ENCODE data around the gene SLC22A3. TPM values are rescaled to one million over a fixed set of nuclear protein-coding genes. Genes with fewer than 3 reads are reported as not detected.

The SLC22A3 gene
- total and polyA plus RNA-seq, 2 of the 13 experiments (the other 11 are each of a cell fraction or from before 2014, with no cell fraction given) = 12.0 to 31.5 TPM

- TF ChIP-seq CREB3 (CRISPR knock-in tag; IDR thresholded peaks at IDR 0.05) (no peak), LCORL (IDR thresholded peaks at IDR 0.05) (no peak), LCORL (CRISPR knock-in tag; IDR thresholded peaks at IDR 0.05) (no peak), CBFB (CRISPR knock-in tag; IDR thresholded peaks at IDR 0.05) (no peak), POGK (CRISPR knock-in tag; conservative IDR thresholded peaks at IDR 0.05) (no peak), FOXC1 (CRISPR knock-in tag; IDR thresholded peaks at IDR 0.05; ENCODE audit: borderline replicate concordance) (no peak), NFE2L2 (IDR thresholded peaks at IDR 0.05; ENCODE audit: low read length) (peak; percentile 77), ARID3A (IDR thresholded peaks at IDR 0.05; ENCODE audit: low read depth, low read length) (peak; percentile 87), GATAD2A (CRISPR knock-in tag; IDR thresholded peaks at IDR 0.05) (peak; percentile 58), CREM (IDR thresholded peaks at IDR 0.05) (0 out of 2 replicates have a peak, but pooled peaks have one; percentile 31), CREM (CRISPR knock-in tag; IDR thresholded peaks at IDR 0.05) (no peak), MIER3 (CRISPR knock-in tag; IDR thresholded peaks at IDR 0.05; ENCODE audit: borderline replicate concordance) (0 out of 2 replicates have a peak, but pooled peaks have one; percentile 20)
- TF ChIP-seq, protein P1, sequence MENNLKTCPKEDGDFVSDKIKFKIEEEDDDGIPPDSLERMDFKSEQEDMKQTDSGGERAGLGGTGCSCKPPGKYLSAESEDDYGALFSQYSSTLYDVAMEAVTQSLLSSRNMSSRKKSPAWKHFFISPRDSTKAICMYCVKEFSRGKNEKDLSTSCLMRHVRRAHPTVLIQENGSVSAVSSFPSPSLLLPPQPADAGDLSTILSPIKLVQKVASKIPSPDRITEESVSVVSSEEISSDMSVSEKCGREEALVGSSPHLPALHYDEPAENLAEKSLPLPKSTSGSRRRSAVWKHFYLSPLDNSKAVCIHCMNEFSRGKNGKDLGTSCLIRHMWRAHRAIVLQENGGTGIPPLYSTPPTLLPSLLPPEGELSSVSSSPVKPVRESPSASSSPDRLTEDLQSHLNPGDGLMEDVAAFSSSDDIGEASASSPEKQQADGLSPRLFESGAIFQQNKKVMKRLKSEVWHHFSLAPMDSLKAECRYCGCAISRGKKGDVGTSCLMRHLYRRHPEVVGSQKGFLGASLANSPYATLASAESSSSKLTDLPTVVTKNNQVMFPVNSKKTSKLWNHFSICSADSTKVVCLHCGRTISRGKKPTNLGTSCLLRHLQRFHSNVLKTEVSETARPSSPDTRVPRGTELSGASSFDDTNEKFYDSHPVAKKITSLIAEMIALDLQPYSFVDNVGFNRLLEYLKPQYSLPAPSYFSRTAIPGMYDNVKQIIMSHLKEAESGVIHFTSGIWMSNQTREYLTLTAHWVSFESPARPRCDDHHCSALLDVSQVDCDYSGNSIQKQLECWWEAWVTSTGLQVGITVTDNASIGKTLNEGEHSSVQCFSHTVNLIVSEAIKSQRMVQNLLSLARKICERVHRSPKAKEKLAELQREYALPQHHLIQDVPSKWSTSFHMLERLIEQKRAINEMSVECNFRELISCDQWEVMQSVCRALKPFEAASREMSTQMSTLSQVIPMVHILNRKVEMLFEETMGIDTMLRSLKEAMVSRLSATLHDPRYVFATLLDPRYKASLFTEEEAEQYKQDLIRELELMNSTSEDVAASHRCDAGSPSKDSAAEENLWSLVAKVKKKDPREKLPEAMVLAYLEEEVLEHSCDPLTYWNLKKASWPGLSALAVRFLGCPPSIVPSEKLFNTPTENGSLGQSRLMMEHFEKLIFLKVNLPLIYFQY (CRISPR knock-in tag; IDR thresholded peaks at IDR 0.05; ENCODE audit: borderline replicate concordance) = no peak
- TF ChIP-seq, protein P2, sequence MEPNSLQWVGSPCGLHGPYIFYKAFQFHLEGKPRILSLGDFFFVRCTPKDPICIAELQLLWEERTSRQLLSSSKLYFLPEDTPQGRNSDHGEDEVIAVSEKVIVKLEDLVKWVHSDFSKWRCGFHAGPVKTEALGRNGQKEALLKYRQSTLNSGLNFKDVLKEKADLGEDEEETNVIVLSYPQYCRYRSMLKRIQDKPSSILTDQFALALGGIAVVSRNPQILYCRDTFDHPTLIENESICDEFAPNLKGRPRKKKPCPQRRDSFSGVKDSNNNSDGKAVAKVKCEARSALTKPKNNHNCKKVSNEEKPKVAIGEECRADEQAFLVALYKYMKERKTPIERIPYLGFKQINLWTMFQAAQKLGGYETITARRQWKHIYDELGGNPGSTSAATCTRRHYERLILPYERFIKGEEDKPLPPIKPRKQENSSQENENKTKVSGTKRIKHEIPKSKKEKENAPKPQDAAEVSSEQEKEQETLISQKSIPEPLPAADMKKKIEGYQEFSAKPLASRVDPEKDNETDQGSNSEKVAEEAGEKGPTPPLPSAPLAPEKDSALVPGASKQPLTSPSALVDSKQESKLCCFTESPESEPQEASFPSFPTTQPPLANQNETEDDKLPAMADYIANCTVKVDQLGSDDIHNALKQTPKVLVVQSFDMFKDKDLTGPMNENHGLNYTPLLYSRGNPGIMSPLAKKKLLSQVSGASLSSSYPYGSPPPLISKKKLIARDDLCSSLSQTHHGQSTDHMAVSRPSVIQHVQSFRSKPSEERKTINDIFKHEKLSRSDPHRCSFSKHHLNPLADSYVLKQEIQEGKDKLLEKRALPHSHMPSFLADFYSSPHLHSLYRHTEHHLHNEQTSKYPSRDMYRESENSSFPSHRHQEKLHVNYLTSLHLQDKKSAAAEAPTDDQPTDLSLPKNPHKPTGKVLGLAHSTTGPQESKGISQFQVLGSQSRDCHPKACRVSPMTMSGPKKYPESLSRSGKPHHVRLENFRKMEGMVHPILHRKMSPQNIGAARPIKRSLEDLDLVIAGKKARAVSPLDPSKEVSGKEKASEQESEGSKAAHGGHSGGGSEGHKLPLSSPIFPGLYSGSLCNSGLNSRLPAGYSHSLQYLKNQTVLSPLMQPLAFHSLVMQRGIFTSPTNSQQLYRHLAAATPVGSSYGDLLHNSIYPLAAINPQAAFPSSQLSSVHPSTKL (CRISPR knock-in tag; IDR thresholded peaks at IDR 0.05) = peak; percentile 46
- TF ChIP-seq, protein P3, sequence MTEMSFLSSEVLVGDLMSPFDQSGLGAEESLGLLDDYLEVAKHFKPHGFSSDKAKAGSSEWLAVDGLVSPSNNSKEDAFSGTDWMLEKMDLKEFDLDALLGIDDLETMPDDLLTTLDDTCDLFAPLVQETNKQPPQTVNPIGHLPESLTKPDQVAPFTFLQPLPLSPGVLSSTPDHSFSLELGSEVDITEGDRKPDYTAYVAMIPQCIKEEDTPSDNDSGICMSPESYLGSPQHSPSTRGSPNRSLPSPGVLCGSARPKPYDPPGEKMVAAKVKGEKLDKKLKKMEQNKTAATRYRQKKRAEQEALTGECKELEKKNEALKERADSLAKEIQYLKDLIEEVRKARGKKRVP (CRISPR knock-in tag; IDR thresholded peaks at IDR 0.05) = peak in 1 of 2 experiments; percentile 40; a peak in 1 of 4 replicates
Measured at GRCh38 chr6:160391419-160392116, 43.4 kb downstream of the SLC22A3 start (continued).

Data from HepG2 (cell line).